Measurements from ENCODE around the gene WDFY3.

DNA sequence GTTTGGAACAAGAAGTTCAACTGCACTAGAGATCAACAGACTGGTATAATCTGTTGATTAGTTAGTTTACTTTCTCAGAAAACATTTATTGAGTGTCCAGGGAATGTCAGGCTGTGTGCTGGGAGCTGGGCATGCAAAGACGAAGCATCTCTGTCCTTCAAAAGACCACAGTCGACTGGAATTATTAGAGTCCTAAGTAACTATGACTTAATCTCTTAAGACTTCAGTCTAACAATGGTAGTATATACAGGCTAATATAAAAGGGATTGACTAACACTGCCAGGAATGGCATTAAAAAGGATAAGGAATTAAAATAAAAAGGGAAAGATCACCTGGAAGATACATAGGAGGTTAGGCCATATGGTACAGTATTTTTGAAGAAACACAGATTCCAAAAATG lies 128.7 kb downstream of the WDFY3 start:
- TF ChIP-seq, protein P1, sequence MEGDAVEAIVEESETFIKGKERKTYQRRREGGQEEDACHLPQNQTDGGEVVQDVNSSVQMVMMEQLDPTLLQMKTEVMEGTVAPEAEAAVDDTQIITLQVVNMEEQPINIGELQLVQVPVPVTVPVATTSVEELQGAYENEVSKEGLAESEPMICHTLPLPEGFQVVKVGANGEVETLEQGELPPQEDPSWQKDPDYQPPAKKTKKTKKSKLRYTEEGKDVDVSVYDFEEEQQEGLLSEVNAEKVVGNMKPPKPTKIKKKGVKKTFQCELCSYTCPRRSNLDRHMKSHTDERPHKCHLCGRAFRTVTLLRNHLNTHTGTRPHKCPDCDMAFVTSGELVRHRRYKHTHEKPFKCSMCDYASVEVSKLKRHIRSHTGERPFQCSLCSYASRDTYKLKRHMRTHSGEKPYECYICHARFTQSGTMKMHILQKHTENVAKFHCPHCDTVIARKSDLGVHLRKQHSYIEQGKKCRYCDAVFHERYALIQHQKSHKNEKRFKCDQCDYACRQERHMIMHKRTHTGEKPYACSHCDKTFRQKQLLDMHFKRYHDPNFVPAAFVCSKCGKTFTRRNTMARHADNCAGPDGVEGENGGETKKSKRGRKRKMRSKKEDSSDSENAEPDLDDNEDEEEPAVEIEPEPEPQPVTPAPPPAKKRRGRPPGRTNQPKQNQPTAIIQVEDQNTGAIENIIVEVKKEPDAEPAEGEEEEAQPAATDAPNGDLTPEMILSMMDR (IDR thresholded peaks at IDR 0.05), result no peak
- TF ChIP-seq POLR2A (IDR thresholded peaks at IDR 0.05) (no peak), POLR2AphosphoS5 (IDR thresholded peaks at IDR 0.05) (no peak), EP300 (IDR thresholded peaks at IDR 0.05) (no peak)

Data from sigmoid colon (tissue), 4 donors.